ENCODE data around the gene FATE1. TPM values are rescaled to one million over a fixed set of nuclear protein-coding genes. Genes with fewer than 3 reads are reported as not detected.

Gene FATE1, protein sequence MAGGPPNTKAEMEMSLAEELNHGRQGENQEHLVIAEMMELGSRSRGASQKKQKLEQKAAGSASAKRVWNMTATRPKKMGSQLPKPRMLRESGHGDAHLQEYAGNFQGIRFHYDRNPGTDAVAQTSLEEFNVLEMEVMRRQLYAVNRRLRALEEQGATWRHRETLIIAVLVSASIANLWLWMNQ
- total RNA-seq (5.5 TPM), polyA plus RNA-seq (5.0 TPM)
- long read RNA-seq, donor 1: 0 reads
- long read RNA-seq, donor 2, partial matches to known transcripts: 0 of 1 reads
- long read RNA-seq, donor 2, other reads (novel, unspliced or antisense): 0 of 1 reads
- long read RNA-seq, donor 3, partial matches to known transcripts: 0 of 1 reads
- long read RNA-seq, donor 3, other reads (novel, unspliced or antisense): 0 of 1 reads
- long read RNA-seq, donor 4: 0 reads
- long read RNA-seq, donor 5, partial matches to known transcripts: 0 of 2 reads
- long read RNA-seq, donor 5, other reads (novel, unspliced or antisense): 0 of 2 reads
- long read RNA-seq, donor 6, partial matches to known transcripts: 0 of 1 reads
- long read RNA-seq, donor 6, other reads (novel, unspliced or antisense): 0 of 1 reads
- long read RNA-seq, donor 7, transcript FATE1-201 (5 exons, 1,072 nt): major isoform, 5 of 5 reads
- long read RNA-seq, donor 7, partial matches to known transcripts: 0 of 5 reads
- long read RNA-seq, donor 7, other reads (novel, unspliced or antisense): 0 of 5 reads
- long read RNA-seq, donor 8: 0 reads
- long read RNA-seq, donor 9, partial matches to known transcripts: 0 of 1 reads
- long read RNA-seq, donor 9, other reads (novel, unspliced or antisense): 0 of 1 reads
- long read RNA-seq, donor 10, partial matches to known transcripts: 0 of 1 reads
- long read RNA-seq, donor 10, other reads (novel, unspliced or antisense): 0 of 1 reads

DNA sequence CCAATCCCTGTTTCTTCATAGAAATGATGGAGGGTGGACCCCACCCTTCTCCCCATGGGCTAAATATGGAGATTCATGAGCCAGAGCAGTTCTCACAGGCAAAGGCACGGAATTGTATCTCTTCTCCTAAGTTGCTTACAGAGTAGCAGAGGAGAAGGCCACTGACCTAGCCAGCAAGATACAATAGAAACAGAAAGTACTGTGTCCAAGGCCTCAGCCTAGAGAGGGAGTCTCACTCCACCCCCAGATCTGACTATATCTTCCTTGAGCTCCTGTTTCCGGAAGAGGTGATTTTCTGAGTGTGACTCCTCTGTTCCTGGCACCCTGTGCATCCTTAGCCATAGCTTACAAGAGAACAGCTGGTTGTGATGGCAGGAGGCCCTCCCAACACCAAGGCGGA, at the start of gene FATE1:
FATE1 (plus strand) TSS at position 284 of the 400 bp plus-strand sequence; CDS start at position 369, 85 bp downstream.
- H3K4me3 ChIP-seq (ENCODE audit: low read length in 2 of 2): no peak within 1 kb of the TSS
- H3K27me3 ChIP-seq (ENCODE audit: control insufficient read depth in 2 of 2, insufficient read depth in 1 of 2, low read length in 1 of 2): no peaks in the 10 kb centered on the region
- no peak within 1 kb of the TSS for H3K27ac ChIP-seq (ENCODE audit: low read depth in 1 of 2, low read length in 1 of 2)
- no peaks in the 10 kb centered on the region for H3K9me3 ChIP-seq (ENCODE audit: control insufficient read depth in 2 of 2, insufficient read depth in 1 of 2, low read length in 1 of 2)
- peak in 1 of 9 donors; percentile 7 for DNase-seq (ENCODE audit: low read depth in 6 of 9, low spot score in 9 of 9)
- no peaks in the 10 kb centered on the region for H3K36me3 ChIP-seq (ENCODE audit: control insufficient read depth in 2 of 2, insufficient read depth in 2 of 2, low read length in 1 of 2)
- 91% methylated on average over 3 of the region's 3 CpGs for WGBS
- no peaks in the 10 kb centered on the region for H3K4me1 ChIP-seq (ENCODE audit: control insufficient read depth in 2 of 2, insufficient read depth in 2 of 2, low read length in 2 of 2)

DNA sequence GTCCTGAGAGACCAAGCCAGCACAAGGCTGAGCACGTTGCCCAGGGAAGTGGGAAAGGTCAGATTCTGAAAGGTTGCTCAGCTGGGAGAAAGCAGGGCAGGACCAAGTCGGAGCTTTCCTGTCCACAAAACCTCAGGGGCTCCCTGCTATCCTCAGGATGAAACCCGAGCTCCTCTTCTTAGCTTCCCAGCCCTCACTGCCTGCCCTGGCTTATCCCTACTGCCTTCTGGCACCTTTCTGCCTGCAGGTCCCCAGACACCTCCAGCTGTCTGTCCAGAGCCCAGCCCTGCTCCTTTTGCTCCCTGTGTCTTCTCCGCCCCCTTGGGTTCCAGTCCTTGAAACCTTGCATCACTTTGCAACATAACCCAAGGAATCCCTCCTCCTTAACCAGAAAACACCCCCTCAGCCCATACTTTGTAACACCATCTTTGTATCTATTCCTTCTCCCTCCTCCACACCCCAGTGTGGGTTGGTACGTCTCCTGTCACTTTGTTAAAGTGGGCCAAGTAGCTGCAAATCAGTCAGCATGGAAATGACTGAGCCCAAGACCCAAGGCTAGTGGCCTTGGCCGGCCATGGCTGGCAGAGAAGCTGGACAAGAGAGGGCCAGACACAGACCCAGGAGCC, 40.6 kb upstream of the FATE1 start:
- H3K4me3 ChIP-seq (ENCODE audit: low read length in 2 of 2): no peak overlapping the region
- 87% methylated on average over 6 of the region's 6 CpGs for WGBS
- no peaks in the 10 kb centered on the region for H3K27me3 ChIP-seq (ENCODE audit: control insufficient read depth in 2 of 2, insufficient read depth in 1 of 2, low read length in 1 of 2)
- H3K36me3 ChIP-seq (ENCODE audit: control insufficient read depth in 2 of 2, insufficient read depth in 2 of 2, low read length in 1 of 2): no peaks in the 10 kb centered on the region
- no peak for DNase-seq (ENCODE audit: low read depth in 6 of 9, low spot score in 9 of 9)
- H3K27ac ChIP-seq (ENCODE audit: low read depth in 1 of 2, low read length in 1 of 2): no peak overlapping the region
- no peaks in the 10 kb centered on the region for H3K4me1 ChIP-seq (ENCODE audit: control insufficient read depth in 2 of 2, insufficient read depth in 2 of 2, low read length in 2 of 2)
- no peaks in the 10 kb centered on the region for H3K9me3 ChIP-seq (ENCODE audit: control insufficient read depth in 2 of 2, insufficient read depth in 1 of 2, low read length in 1 of 2)

DNA sequence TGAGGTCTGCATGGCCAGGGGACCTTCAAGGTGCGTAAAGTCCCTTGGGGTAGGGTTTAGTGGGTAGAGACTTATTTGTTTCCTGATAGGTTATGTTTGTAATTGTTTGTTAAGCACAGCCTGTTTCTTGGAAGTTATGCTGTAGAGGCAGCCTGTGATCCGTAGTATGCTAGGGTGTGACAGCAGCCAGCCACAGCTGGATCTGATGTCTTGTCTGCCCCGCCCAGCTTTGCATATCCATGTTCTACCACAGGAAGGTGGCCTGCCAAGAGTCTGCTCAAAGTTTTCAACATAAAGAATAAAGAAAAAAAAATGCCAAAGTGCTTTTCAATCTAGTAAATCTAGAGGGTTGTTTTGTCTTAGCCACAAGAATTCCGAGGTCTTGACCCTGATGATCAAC, 39.6 kb upstream of the FATE1 start:
- H3K9me3 ChIP-seq (ENCODE audit: control insufficient read depth in 2 of 2, insufficient read depth in 1 of 2, low read length in 1 of 2): no peaks in the 10 kb centered on the region
- DNase-seq (ENCODE audit: low read depth in 6 of 9, low spot score in 9 of 9): no peak
- 92% methylated on average over 4 of the region's 4 CpGs for WGBS

DNA sequence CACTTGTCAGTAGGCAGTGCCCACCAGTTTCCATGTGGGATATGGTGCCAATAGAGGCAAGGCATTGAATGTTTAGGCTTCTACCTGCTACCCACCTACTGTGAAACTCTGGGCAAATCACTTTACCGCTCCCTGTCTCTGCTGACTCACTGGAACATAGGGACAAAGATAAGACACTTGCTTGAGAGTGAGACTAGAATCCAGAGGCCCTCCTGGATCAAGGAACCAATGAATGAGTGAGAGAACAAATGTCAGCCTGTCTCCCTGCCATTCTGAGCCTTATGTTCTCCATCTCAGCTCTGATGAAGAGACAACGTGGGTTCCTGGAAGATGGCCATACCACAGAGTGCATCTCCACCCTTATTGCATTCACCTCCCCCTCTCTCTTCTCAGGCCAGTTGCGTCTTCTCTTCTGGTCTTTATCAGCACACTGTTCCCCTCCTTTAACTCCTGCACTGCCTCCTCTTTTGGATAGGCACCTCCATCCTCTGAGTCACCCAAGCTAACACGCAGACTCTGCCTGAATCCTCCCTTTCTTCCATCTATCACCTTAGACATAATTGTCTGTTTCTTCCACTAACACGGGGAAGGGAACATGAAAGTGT, 35.9 kb upstream of the FATE1 start:
- no peak for DNase-seq (ENCODE audit: low read depth in 6 of 9, low spot score in 9 of 9)
- H3K27me3 ChIP-seq (ENCODE audit: control insufficient read depth in 2 of 2, insufficient read depth in 1 of 2, low read length in 1 of 2): no peaks in the 10 kb centered on the region
- H3K36me3 ChIP-seq (ENCODE audit: control insufficient read depth in 2 of 2, insufficient read depth in 2 of 2, low read length in 1 of 2): no peaks in the 10 kb centered on the region
- H3K27ac ChIP-seq (ENCODE audit: low read depth in 1 of 2, low read length in 1 of 2): no peak overlapping the region
- WGBS: 83% methylated on average over 5 of the region's 5 CpGs
- H3K4me1 ChIP-seq (ENCODE audit: control insufficient read depth in 2 of 2, insufficient read depth in 2 of 2, low read length in 2 of 2): no peaks in the 10 kb centered on the region
- H3K4me3 ChIP-seq (ENCODE audit: low read length in 2 of 2): no peak overlapping the region
- no peaks in the 10 kb centered on the region for H3K9me3 ChIP-seq (ENCODE audit: control insufficient read depth in 2 of 2, insufficient read depth in 1 of 2, low read length in 1 of 2)

More for the DNA sequence above, 39.6 kb upstream of the FATE1 start:
- H3K27me3 ChIP-seq (ENCODE audit: control insufficient read depth in 2 of 2, insufficient read depth in 1 of 2, low read length in 1 of 2): no peaks in the 10 kb centered on the region
- no peak overlapping the region for H3K27ac ChIP-seq (ENCODE audit: low read depth in 1 of 2, low read length in 1 of 2)
- H3K4me1 ChIP-seq (ENCODE audit: control insufficient read depth in 2 of 2, insufficient read depth in 2 of 2, low read length in 2 of 2): no peaks in the 10 kb centered on the region
- H3K4me3 ChIP-seq (ENCODE audit: low read length in 2 of 2): no peak overlapping the region
- H3K36me3 ChIP-seq (ENCODE audit: control insufficient read depth in 2 of 2, insufficient read depth in 2 of 2, low read length in 1 of 2): no peaks in the 10 kb centered on the region

DNA sequence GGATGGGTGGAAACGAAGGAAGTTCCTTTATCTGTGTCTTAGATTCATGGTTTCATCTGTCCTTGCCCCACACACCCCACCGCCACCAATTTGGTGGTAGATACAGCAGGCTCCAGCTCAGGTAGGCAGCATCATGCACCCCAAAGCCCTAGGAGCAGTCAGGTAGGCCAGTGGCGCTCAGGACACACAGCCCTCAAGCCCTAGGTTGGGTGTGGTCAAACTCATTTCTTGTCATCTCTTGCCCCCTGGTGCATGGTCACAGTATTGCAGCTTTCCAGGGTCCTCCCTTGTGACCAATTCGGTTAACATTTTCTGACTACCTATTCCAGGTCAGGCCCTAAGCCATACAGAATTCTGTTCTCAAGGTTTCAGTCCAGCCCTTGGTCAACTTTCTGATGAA, 35.0 kb upstream of the FATE1 start:
- DNase-seq (ENCODE audit: low read depth in 6 of 9, low spot score in 9 of 9): peak in 7 of 9 donors; percentile 3 to 59 (median 13)
- H3K4me3 ChIP-seq (ENCODE audit: low read length in 2 of 2): no peak overlapping the region
- no peaks in the 10 kb centered on the region for H3K27me3 ChIP-seq (ENCODE audit: control insufficient read depth in 2 of 2, insufficient read depth in 1 of 2, low read length in 1 of 2)
- H3K9me3 ChIP-seq (ENCODE audit: control insufficient read depth in 2 of 2, insufficient read depth in 1 of 2, low read length in 1 of 2): no peaks in the 10 kb centered on the region
- no peak overlapping the region for H3K27ac ChIP-seq (ENCODE audit: low read depth in 1 of 2, low read length in 1 of 2)
- H3K36me3 ChIP-seq (ENCODE audit: control insufficient read depth in 2 of 2, insufficient read depth in 2 of 2, low read length in 1 of 2): no peaks in the 10 kb centered on the region
- H3K4me1 ChIP-seq (ENCODE audit: control insufficient read depth in 2 of 2, insufficient read depth in 2 of 2, low read length in 2 of 2): no peaks in the 10 kb centered on the region
- 54% methylated on average over 4 of the region's 4 CpGs for WGBS

DNA sequence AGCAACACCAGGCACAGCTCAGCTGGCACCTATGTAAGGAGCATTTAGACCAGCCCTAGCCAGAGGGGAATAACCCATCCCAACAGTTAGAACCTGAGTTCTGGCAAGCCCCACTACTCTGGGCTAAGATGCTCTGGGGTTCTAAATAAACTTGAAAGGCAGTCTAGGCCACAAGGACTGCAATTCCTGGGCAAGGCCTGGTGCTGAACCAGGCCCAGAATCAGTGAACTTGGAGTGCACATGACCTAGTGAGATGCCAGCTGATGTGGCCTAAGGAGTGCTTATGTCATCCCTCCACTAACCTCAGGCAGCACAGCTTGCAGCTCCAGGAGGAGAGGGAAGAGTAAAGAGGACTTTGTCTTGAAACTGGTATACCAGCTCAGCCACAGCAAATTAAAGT, 28.2 kb upstream of the FATE1 start:
- H3K4me1 ChIP-seq (ENCODE audit: control insufficient read depth in 2 of 2, insufficient read depth in 2 of 2, low read length in 2 of 2): no peaks in the 10 kb centered on the region
- no peaks in the 10 kb centered on the region for H3K36me3 ChIP-seq (ENCODE audit: control insufficient read depth in 2 of 2, insufficient read depth in 2 of 2, low read length in 1 of 2)
- no peaks in the 10 kb centered on the region for H3K27me3 ChIP-seq (ENCODE audit: control insufficient read depth in 2 of 2, insufficient read depth in 1 of 2, low read length in 1 of 2)
- H3K4me3 ChIP-seq (ENCODE audit: low read length in 2 of 2): no peak overlapping the region
- no peak overlapping the region for H3K27ac ChIP-seq (ENCODE audit: low read depth in 1 of 2, low read length in 1 of 2)
- DNase-seq (ENCODE audit: low read depth in 6 of 9, low spot score in 9 of 9): no peak
- H3K9me3 ChIP-seq (ENCODE audit: control insufficient read depth in 2 of 2, insufficient read depth in 1 of 2, low read length in 1 of 2): no peaks in the 10 kb centered on the region

DNA sequence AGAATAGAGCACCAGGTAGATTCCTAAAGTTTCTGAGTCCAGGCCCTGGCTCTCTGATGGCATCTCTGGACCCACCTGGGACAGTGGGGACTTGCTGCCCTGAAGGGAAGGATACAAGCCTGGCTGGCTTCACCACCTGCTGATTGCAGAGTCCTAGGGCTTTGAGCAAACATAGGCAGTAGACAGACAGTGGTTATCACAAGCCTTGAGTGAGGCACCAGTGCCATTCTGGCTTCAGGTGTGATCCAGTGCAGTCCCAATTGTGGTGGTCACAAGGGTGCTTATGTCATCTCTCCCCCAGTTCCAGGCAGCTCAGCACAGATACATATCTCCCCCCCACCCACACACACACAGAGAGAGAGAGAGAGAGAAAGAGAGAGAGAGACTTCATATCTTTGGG, 27.1 kb upstream of the FATE1 start:
- DNase-seq (ENCODE audit: low read depth in 6 of 9, low spot score in 9 of 9): no peak
- Histone ChIP-seq H3K9me3 (ENCODE audit: control insufficient read depth in 2 of 2, insufficient read depth in 1 of 2, low read length in 1 of 2) (no peaks in the 10 kb centered on the region), H3K4me3 (ENCODE audit: low read length in 2 of 2) (no peak overlapping the region), H3K36me3 (ENCODE audit: control insufficient read depth in 2 of 2, insufficient read depth in 2 of 2, low read length in 1 of 2) (no peaks in the 10 kb centered on the region), H3K27me3 (ENCODE audit: control insufficient read depth in 2 of 2, insufficient read depth in 1 of 2, low read length in 1 of 2) (peaks cover 0 to 2% of the 10 kb centered on the region in 2 donors), H3K4me1 (ENCODE audit: control insufficient read depth in 2 of 2, insufficient read depth in 2 of 2, low read length in 2 of 2) (no peaks in the 10 kb centered on the region), H3K27ac (ENCODE audit: low read depth in 1 of 2, low read length in 1 of 2) (no peak overlapping the region)

DNA sequence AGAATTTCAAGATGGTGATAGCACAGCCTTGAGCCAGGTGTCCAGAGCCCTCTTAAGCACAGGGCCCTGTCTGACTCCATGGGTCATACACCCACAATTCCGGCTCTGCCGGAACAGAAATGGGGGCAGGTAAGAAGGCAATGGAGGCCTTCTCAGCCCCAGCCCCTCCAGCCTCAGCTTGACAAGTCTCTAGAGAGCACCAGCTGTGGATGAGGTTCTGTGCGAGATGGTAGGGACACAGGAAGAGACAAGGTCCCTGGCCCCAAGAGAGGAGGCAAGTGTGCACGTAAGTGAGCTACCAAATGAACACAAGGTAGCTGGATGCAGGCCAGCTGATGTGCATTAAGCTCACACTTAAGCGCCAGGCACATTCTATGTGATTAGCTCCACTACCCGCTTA, 23.0 kb upstream of the FATE1 start:
- no peak for DNase-seq (ENCODE audit: low read depth in 6 of 9, low spot score in 9 of 9)
- H3K4me1 ChIP-seq (ENCODE audit: control insufficient read depth in 2 of 2, insufficient read depth in 2 of 2, low read length in 2 of 2): no peaks in the 10 kb centered on the region
- WGBS: 96% methylated on average over 6 of the region's 6 CpGs

More for the DNA sequence above, 23.0 kb upstream of the FATE1 start:
- no peaks in the 10 kb centered on the region for H3K36me3 ChIP-seq (ENCODE audit: control insufficient read depth in 2 of 2, insufficient read depth in 2 of 2, low read length in 1 of 2)
- no peak overlapping the region for H3K4me3 ChIP-seq (ENCODE audit: low read length in 2 of 2)
- no peaks in the 10 kb centered on the region for H3K9me3 ChIP-seq (ENCODE audit: control insufficient read depth in 2 of 2, insufficient read depth in 1 of 2, low read length in 1 of 2)
- peaks cover 8 to 18% of the 10 kb centered on the region in 2 donors for H3K27me3 ChIP-seq (ENCODE audit: control insufficient read depth in 2 of 2, insufficient read depth in 1 of 2, low read length in 1 of 2)
- H3K27ac ChIP-seq (ENCODE audit: low read depth in 1 of 2, low read length in 1 of 2): no peak overlapping the region
